HG03108 (cell line): Measurements from ENCODE around the gene ZMYND10.

Experiments used
- ATAC-seq: cut with Tn5 transposase; IDR thresholded peaks from one replicate; pipeline ENCODE4 v1.9.1; 2021; ENCODE audit warnings: moderate library complexity; ENCODE audit not compliant: unreplicated experiment

The ZMYND10 gene

DNA sequence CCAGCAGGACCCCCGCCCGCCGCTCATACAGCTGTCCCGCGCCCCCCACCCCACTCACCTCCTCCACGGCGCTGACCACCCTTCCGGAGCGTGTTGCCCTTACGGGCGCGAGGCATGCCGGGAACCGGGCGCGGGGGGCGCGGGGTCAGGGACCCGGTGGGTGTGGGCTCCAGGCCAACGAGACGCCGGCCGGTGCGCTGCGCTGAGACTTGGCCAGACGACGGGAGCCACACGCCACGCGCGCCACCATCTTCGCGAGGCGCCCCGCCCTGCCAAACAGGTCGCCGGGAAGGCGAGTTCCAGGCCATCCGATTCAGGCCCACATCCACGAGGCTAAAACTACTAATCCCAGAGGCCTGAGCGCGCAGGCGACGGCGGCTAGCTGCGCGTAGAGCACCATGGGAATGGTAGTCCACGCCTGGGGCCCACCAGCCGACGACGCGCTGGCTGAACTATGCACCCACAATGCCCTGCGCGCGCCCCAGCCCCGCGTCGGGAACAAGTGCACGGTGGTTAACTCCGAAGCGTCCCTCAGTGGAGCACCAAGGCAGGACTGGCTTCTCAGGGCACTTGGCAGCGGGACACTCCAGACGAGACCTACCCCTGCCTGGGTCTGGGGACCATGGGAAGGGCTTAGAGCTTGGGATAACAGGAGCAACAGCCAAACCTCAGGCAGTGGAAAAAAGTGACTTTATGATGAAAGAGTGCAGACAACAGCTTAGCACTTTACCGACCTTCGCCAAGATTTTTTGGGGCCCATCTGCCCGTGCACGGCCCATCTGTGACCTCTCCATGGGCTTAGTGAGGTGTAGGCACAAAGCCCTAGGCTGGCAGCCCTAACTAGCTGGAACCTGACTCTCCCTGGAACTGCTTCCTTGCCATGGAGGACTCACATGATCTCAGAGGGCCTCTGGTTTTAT lies 53.1 kb downstream of the ZMYND10 start, which contains the start of gene IFRD2:
TSS of gene IFRD2 (minus strand) at position 271 of the 920 bp plus-strand sequence. CDS start at position 116, 155 bp downstream.
- peak; percentile 97 for ATAC-seq
